Neural progenitor cell (in vitro differentiated cells): ENCODE measurements around the gene TMEM87B. TPM values are rescaled to one million over a fixed set of nuclear protein-coding genes. Genes with fewer than 3 reads are reported as not detected.

Source experiments
- DNase-seq: peaks from one replicate; pipeline ENCODE4 v3.0.0-alpha.2; 2016; ENCODE audit warnings: low spot score
- H2AFZ ChIP-seq: fragments of 200-600 bp; sonication (generic); replicated peaks from 2 replicates; pipeline ENCODE4 v1.6.1; 2016; ENCODE audit warnings: antibody characterized with exemption
- H3F3A ChIP-seq: fragments of 200-600 bp; sonication (generic); 2 replicates; pipeline ENCODE4 v1.6.1; 2016; ENCODE audit warnings: antibody characterized with exemption, low read depth
- H3K27ac ChIP-seq: fragments of 200-600 bp; sonication (generic); 2 replicates; pipeline ENCODE4 v1.5.1; 2016; ENCODE audit warnings: mild to moderate bottlenecking
- H3K27me3 ChIP-seq: fragments of 200-600 bp; sonication (generic); 2 replicates; pipeline ENCODE4 v1.6.1; 2016; ENCODE audit warnings: mild to moderate bottlenecking, moderate library complexity
- H3K36me3 ChIP-seq: fragments of 200-600 bp; sonication (generic); 2 replicates; pipeline ENCODE4 v1.5.1; 2016
- H3K4me1 ChIP-seq: fragments of 200-600 bp; sonication (generic); 2 replicates; pipeline ENCODE4 v1.6.1; 2016; ENCODE audit warnings: mixed run types
- H3K4me2 ChIP-seq: fragments of 200-600 bp; sonication (generic); 2 replicates; pipeline ENCODE4 v1.6.1; 2016
- H3K4me3 ChIP-seq: fragments of 200-600 bp; sonication (generic); 2 replicates; pipeline ENCODE4 v1.5.1; 2016
- H3K79me2 ChIP-seq: fragments of 200-600 bp; sonication (generic); 2 replicates; pipeline ENCODE4 v1.6.1; 2016; ENCODE audit warnings: low read depth
- H3K9ac ChIP-seq: fragments of 200-600 bp; sonication (generic); 2 replicates; pipeline ENCODE4 v1.6.1; 2016
- H3K9me3 ChIP-seq: fragments of 200-600 bp; sonication (generic); 2 replicates; pipeline ENCODE4 v1.5.1; 2016; ENCODE audit warnings: low read depth
- H4K20me1 ChIP-seq: fragments of 200-600 bp; sonication (generic); 2 replicates; pipeline ENCODE4 v1.6.1; 2016; ENCODE audit warnings: low read depth
- H3K27ac Mint-ChIP-seq: 3 replicates; pipeline ENCODE4 v1.8.0; 2021; ENCODE audit warnings: mixed read lengths
- H3K27me3 Mint-ChIP-seq: 2 replicates; pipeline ENCODE4 v1.8.0; 2022; ENCODE audit warnings: low read depth, mild to moderate bottlenecking, inconsistent platforms, moderate library complexity, mixed read lengths; ENCODE audit not compliant: insufficient read depth
- H3K36me3 Mint-ChIP-seq: 3 replicates; pipeline ENCODE4 v1.8.0; 2021; ENCODE audit warnings: mixed read lengths
- H3K4me1 Mint-ChIP-seq: 3 replicates; pipeline ENCODE4 v1.8.0; 2021; ENCODE audit warnings: mixed read lengths
- H3K4me3 Mint-ChIP-seq: 3 replicates; pipeline ENCODE4 v1.8.0; 2021; ENCODE audit warnings: mild to moderate bottlenecking, moderate library complexity, mixed read lengths
- H3K9me3 Mint-ChIP-seq: 3 replicates; pipeline ENCODE4 v1.8.0; 2020; ENCODE audit warnings: mixed read lengths
- EZH2 ChIP-seq: fragments of 200-600 bp; sonication (generic); IDR thresholded peaks from 2 replicates; pipeline ENCODE4 v1.6.1; 2017; ENCODE audit warnings: antibody characterized with exemption, mild to moderate bottlenecking, moderate library complexity
- EZH2phosphoT487 ChIP-seq: fragments of 200-600 bp; sonication (generic); IDR thresholded peaks from 2 replicates; pipeline ENCODE4 v1.6.1; 2017; ENCODE audit warnings: antibody characterized with exemption
- total RNA-seq: library from RNA; depleted of rRNA; stranded (reverse); fragments of >200 nt; gene quantifications from 2 replicates; pipeline ENCODE4 v1.2.3, GENCODE V29; 2015; ENCODE audit warnings: low replicate concordance
- TF ChIP-seq, protein P1 (sequence below): fragments of 200-600 bp; sonication (generic); IDR thresholded peaks from 2 replicates; pipeline ENCODE4 v1.5.1; 2017; ENCODE audit warnings: antibody characterized with exemption, mild to moderate bottlenecking

Gene TMEM87B
- total RNA-seq, 1 donor from 2014 or later, result 34.4 TPM

DNA sequence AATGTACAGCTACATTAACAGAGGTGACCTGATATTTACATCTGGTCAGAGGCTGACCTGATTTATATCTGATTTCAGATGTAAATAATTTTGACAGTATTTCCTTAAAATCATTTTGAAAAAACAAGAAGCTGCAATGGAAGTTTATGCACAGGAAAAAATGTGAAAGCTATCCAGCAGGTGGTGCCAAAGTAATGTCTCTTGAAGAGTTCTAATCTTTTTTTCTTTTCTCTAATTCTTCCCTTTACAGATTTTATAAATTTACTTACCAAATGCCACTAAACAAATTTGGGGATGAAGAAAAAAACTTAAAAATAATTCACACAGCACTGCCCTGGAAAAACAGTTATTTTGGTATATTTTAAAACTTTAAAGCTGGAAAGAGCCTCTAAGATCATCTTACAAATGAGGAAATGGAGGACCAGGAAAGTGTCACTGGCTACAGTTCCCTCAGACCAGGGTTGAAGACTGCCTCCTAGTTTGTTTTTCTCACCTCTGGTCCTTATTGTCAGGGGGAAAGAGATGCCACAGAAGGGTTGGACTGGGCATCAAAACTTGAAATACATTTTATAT lies 66.7 kb downstream of the TMEM87B start:
- no peaks in the 10 kb centered on the region for H3K27me3 Mint-ChIP-seq
- Histone ChIP-seq H3K9ac (no peak overlapping the region), H3K27me3 (no peaks in the 10 kb centered on the region), H3K4me3 (no peak overlapping the region), H3K36me3 (no peaks in the 10 kb centered on the region), H3K4me1 (no peaks in the 10 kb centered on the region), H3K4me2 (no peak overlapping the region), H2AFZ (no peak overlapping the region), H3F3A (peaks cover 3% of the 10 kb centered on the region), H3K9me3 (no peaks in the 10 kb centered on the region), H3K27ac (no peak overlapping the region), H4K20me1 (no peaks in the 10 kb centered on the region), H3K79me2 (no peaks in the 10 kb centered on the region)
- H3K36me3 Mint-ChIP-seq, result peaks cover 15% of the 10 kb centered on the region
- H3K27ac Mint-ChIP-seq, result no peak overlapping the region
- TF ChIP-seq EZH2 (no peak), EZH2phosphoT487 (no peak)
- TF ChIP-seq, protein P1, sequence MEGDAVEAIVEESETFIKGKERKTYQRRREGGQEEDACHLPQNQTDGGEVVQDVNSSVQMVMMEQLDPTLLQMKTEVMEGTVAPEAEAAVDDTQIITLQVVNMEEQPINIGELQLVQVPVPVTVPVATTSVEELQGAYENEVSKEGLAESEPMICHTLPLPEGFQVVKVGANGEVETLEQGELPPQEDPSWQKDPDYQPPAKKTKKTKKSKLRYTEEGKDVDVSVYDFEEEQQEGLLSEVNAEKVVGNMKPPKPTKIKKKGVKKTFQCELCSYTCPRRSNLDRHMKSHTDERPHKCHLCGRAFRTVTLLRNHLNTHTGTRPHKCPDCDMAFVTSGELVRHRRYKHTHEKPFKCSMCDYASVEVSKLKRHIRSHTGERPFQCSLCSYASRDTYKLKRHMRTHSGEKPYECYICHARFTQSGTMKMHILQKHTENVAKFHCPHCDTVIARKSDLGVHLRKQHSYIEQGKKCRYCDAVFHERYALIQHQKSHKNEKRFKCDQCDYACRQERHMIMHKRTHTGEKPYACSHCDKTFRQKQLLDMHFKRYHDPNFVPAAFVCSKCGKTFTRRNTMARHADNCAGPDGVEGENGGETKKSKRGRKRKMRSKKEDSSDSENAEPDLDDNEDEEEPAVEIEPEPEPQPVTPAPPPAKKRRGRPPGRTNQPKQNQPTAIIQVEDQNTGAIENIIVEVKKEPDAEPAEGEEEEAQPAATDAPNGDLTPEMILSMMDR, result peak; percentile 81
- H3K9me3 Mint-ChIP-seq, result peaks cover 4% of the 10 kb centered on the region
- H3K4me3 Mint-ChIP-seq, result no peak overlapping the region
- no peaks in the 10 kb centered on the region for H3K4me1 Mint-ChIP-seq
- peak; percentile 49 for DNase-seq

DNA sequence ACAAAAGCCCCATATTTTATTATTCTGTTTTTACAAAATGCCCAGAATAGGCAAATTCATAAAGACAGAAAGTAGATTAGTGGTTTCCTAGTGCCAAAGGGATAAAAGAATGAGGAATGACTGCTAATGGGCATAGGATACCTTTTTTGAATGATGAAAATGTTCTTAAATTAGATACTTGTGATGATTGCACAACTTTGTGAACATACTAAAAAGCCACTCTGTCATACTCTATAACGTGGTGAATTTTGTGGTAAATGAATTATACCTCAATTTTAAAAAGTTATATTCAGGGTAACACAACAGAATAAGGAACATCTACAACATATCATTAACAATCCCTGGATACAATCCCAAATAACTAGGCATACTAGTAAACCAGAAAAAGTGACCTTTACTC lies 74.0 kb downstream of the TMEM87B start:
- Histone ChIP-seq H3K27ac (no peak overlapping the region), H3F3A (no peaks in the 10 kb centered on the region), H3K36me3 (no peaks in the 10 kb centered on the region), H3K9ac (no peak overlapping the region), H3K4me1 (no peaks in the 10 kb centered on the region), H4K20me1 (no peaks in the 10 kb centered on the region), H2AFZ (no peak overlapping the region), H3K27me3 (no peaks in the 10 kb centered on the region), H3K4me2 (no peak overlapping the region), H3K4me3 (no peak overlapping the region), H3K9me3 (no peaks in the 10 kb centered on the region), H3K79me2 (no peaks in the 10 kb centered on the region)
- Mint-ChIP-seq H3K4me1 (no peaks in the 10 kb centered on the region), H3K9me3 (peaks cover 23% of the 10 kb centered on the region), H3K4me3 (no peak overlapping the region), H3K36me3 (peaks cover 6% of the 10 kb centered on the region), H3K27ac (no peak overlapping the region), H3K27me3 (no peaks in the 10 kb centered on the region)
- TF ChIP-seq EZH2 (no peak), EZH2phosphoT487 (no peak)
- TF ChIP-seq, protein P1, result no peak
- no peak for DNase-seq

DNA sequence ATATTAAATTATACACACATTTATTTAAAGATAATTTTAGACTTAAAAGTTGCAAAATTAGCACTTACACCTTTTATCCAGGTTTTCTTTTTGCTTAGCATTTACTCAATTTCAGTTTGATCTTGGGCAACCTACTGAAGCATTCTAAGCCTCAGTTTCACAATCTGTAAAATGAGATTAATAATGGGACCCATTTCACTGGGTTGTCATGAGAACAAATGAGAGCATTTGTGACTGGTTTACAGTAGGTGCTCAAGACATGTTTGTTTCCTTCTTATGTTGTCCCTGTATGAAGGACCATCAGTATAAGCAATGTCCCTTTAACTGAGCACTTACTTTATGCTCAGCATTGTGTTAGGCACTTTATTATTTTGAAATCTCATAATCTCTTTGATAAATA lies 78.3 kb downstream of the TMEM87B start:
- Mint-ChIP-seq H3K9me3 (peaks cover 9% of the 10 kb centered on the region), H3K36me3 (no peaks in the 10 kb centered on the region), H3K27ac (no peak overlapping the region), H3K4me3 (no peak overlapping the region), H3K27me3 (no peaks in the 10 kb centered on the region), H3K4me1 (peaks cover 13% of the 10 kb centered on the region)
- Histone ChIP-seq H3F3A (peaks cover 9% of the 10 kb centered on the region), H3K4me1 (peaks cover 5% of the 10 kb centered on the region), H4K20me1 (no peaks in the 10 kb centered on the region), H2AFZ (no peak overlapping the region), H3K9ac (no peak overlapping the region), H3K36me3 (no peaks in the 10 kb centered on the region), H3K79me2 (no peaks in the 10 kb centered on the region), H3K4me2 (no peak overlapping the region), H3K4me3 (no peak overlapping the region), H3K27ac (no peak overlapping the region), H3K9me3 (no peaks in the 10 kb centered on the region), H3K27me3 (peaks cover 24% of the 10 kb centered on the region)
- DNase-seq, result no peak
- TF ChIP-seq EZH2phosphoT487 (no peak), EZH2 (no peak)
- TF ChIP-seq, protein P1, result no peak
